Ishikawa (cell line): ENCODE results near the gene CMTM2.

Source experiments
- CEBPB ChIP-seq: IDR thresholded peaks from 2 replicates; pipeline ENCODE4 v1.6.1; 2012
- CREB1 ChIP-seq: IDR thresholded peaks from 2 replicates; pipeline ENCODE4 v1.6.1; 2012; ENCODE audit warnings: low read depth
- EGR1 ChIP-seq: IDR thresholded peaks from 2 replicates; pipeline ENCODE4 v1.6.1; 2012
- EP300 ChIP-seq: IDR thresholded peaks from 2 replicates; pipeline ENCODE4 v1.6.1; 2012; ENCODE audit warnings: borderline replicate concordance
- FOXM1 ChIP-seq: IDR thresholded peaks from 2 replicates; pipeline ENCODE4 v1.6.1; 2012; ENCODE audit warnings: low read depth, borderline replicate concordance
- MAX ChIP-seq: IDR thresholded peaks from 2 replicates; pipeline ENCODE4 v1.6.1; 2012
- NFIC ChIP-seq: IDR thresholded peaks from 2 replicates; pipeline ENCODE4 v1.6.1; 2012
- RAD21 ChIP-seq: IDR thresholded peaks from 2 replicates; pipeline ENCODE4 v1.6.1; 2012; ENCODE audit warnings: low read depth
- REST ChIP-seq: IDR thresholded peaks from 2 replicates; pipeline ENCODE4 v1.6.1; 2012; ENCODE audit warnings: low read depth, mild to moderate bottlenecking
- TAF1 ChIP-seq: IDR thresholded peaks from 2 replicates; pipeline ENCODE4 v1.6.1; 2012; ENCODE audit warnings: low read depth, mild to moderate bottlenecking
- TCF12 ChIP-seq: IDR thresholded peaks from 2 replicates; pipeline ENCODE4 v1.6.1; 2012; ENCODE audit warnings: low read depth
- TEAD4 ChIP-seq: IDR thresholded peaks from 2 replicates; pipeline ENCODE4 v1.6.1; 2012
- YY1 ChIP-seq: IDR thresholded peaks from 2 replicates; pipeline ENCODE4 v1.6.1; 2012; ENCODE audit warnings: low read depth
- ZBTB7A ChIP-seq: IDR thresholded peaks from 2 replicates; pipeline ENCODE4 v1.6.1; 2012; ENCODE audit warnings: low read depth

- no peak for TF ChIP-seq TCF12
- no peak for TF ChIP-seq EGR1
- no peak for TF ChIP-seq ZBTB7A
- no peak for TF ChIP-seq YY1
- TF ChIP-seq FOXM1, result no peak
- TF ChIP-seq NFIC, result no peak
- TF ChIP-seq CREB1, result no peak
- TF ChIP-seq REST, result no peak
- no peak for TF ChIP-seq MAX
- no peak for TF ChIP-seq EP300
- TF ChIP-seq RAD21, result no peak
- no peak for TF ChIP-seq TAF1
- TF ChIP-seq TEAD4, result no peak
- no peak for TF ChIP-seq CEBPB
Measured at GRCh38 chr16:66566051-66566901, 13.0 kb upstream of the CMTM2 start, which contains the start of gene CMTM1.
